Stimulated activated effector memory CD8-positive, alpha-beta T cell treated with anti-CD3 and anti-CD28 coated beads, Interleukin-12 subunit alpha, Interleukin-12 subunit beta, amount 100 ng/mL, for 72 hours (primary cell): Measurements from ENCODE around the gene TRAF4.
"Not testable (repeated sequence)": the region's sequence is repeated elsewhere in the genome, so short reads cannot be mapped to it uniquely, and the experiment has no call there.

ENCODE experiments used
- ATAC-seq: fragments of 150-1000 bp; cut with Tn5 transposase; 2 replicates; pipeline ENCODE4 v1.10.0; 2021
- DNase-seq, 2 donors: peaks; one replicate each; pipeline ENCODE4 v3.0.0; 2021 to 2022; ENCODE audit warnings: low spot score in 2 of 2
- H3K27ac Mint-ChIP-seq: one replicate; pipeline ENCODE4 v1.8.0; 2022; ENCODE audit warnings: mild to moderate bottlenecking, mixed read lengths
- H3K36me3 Mint-ChIP-seq: one replicate; pipeline ENCODE4 v1.8.0; 2022; ENCODE audit warnings: mild to moderate bottlenecking, mixed read lengths
- H3K4me1 Mint-ChIP-seq: one replicate; pipeline ENCODE4 v1.8.0; 2022; ENCODE audit warnings: mixed read lengths
- H3K4me3 Mint-ChIP-seq: one replicate; pipeline ENCODE4 v1.8.0; 2022; ENCODE audit warnings: mild to moderate bottlenecking, mixed read lengths
- H3K9me3 Mint-ChIP-seq: one replicate; pipeline ENCODE4 v1.8.0; 2022; ENCODE audit warnings: mixed read lengths

The TRAF4 gene

GRCh38 chr17:28710861-28711722 lies 32.7 kb upstream of the TRAF4 start:
- H3K27ac Mint-ChIP-seq: peak overlapping the region; percentile 94
- H3K4me3 Mint-ChIP-seq: peak overlapping the region; percentile 86
- ATAC-seq (peak; percentile 90), DNase-seq (peak; percentile 87 to 97)
- H3K4me1 Mint-ChIP-seq: peaks cover 15% of the 10 kb centered on the region
- no peaks in the 10 kb centered on the region for H3K36me3 Mint-ChIP-seq
- H3K9me3 Mint-ChIP-seq: no peaks in the 10 kb centered on the region

- H3K36me3 Mint-ChIP-seq: no peaks in the 10 kb centered on the region
- peak within 1 kb of the TSS; percentile 94 for H3K27ac Mint-ChIP-seq
- H3K4me1 Mint-ChIP-seq: peaks cover 15% of the 10 kb centered on the region
- no peaks in the 10 kb centered on the region for H3K9me3 Mint-ChIP-seq
- DNase-seq: no peak
- peak; percentile 66 for ATAC-seq
- H3K4me3 Mint-ChIP-seq: peak within 1 kb of the TSS; percentile 86
Observed at GRCh38 chr17:28711723-28712031, 32.1 kb upstream of the TRAF4 start, which contains the start of gene PROCA1. Gene PROCA1, minus strand, starts transcription at chr17:28711888. Its CDS starts 228 bp downstream, at chr17:28711660.

GRCh38 chr17:28712032-28712704 lies 31.6 kb upstream of the TRAF4 start:
- peak overlapping the region; percentile 94 for H3K27ac Mint-ChIP-seq
- peak; percentile 62 for ATAC-seq
- H3K9me3 Mint-ChIP-seq: no peaks in the 10 kb centered on the region
- H3K36me3 Mint-ChIP-seq: no peaks in the 10 kb centered on the region
- DNase-seq: peak; percentile 47 to 80
- H3K4me3 Mint-ChIP-seq: peak overlapping the region; percentile 86
- peaks cover 15% of the 10 kb centered on the region for H3K4me1 Mint-ChIP-seq

GRCh38 chr17:28712705-28713415 lies 31.0 kb upstream of the TRAF4 start:
- Mint-ChIP-seq H3K27ac (peak overlapping the region; percentile 94), H3K4me1 (peaks cover 16% of the 10 kb centered on the region), H3K9me3 (no peaks in the 10 kb centered on the region), H3K4me3 (peak overlapping the region; percentile 86), H3K36me3 (no peaks in the 10 kb centered on the region)
- DNase-seq (no peak), ATAC-seq (no peak)

GRCh38 chr17:28714281-28714680 lies 29.5 kb upstream of the TRAF4 start:
- DNase-seq (no peak), ATAC-seq (no peak)
- Mint-ChIP-seq H3K36me3 (peaks cover under 1% of the 10 kb centered on the region), H3K9me3 (no peaks in the 10 kb centered on the region), H3K27ac (no peak overlapping the region), H3K4me1 (peaks cover 28% of the 10 kb centered on the region), H3K4me3 (no peak overlapping the region)

GRCh38 chr17:28715217-28715616 lies 28.6 kb upstream of the TRAF4 start:
- Mint-ChIP-seq H3K9me3 (no peaks in the 10 kb centered on the region), H3K36me3 (peaks cover 10% of the 10 kb centered on the region), H3K27ac (no peak overlapping the region), H3K4me3 (no peak overlapping the region), H3K4me1 (peaks cover 36% of the 10 kb centered on the region)
- DNase-seq (no peak), ATAC-seq (no peak)

- Mint-ChIP-seq H3K36me3 (peaks cover 27% of the 10 kb centered on the region), H3K4me1 (peaks cover 35% of the 10 kb centered on the region), H3K9me3 (no peaks in the 10 kb centered on the region), H3K27ac (no peak overlapping the region), H3K4me3 (no peak overlapping the region)
- ATAC-seq: no peak
- DNase-seq: no peak
Observed at GRCh38 chr17:28716740-28717577, 26.9 kb upstream of the TRAF4 start.

GRCh38 chr17:28717578-28718332 lies 26.1 kb upstream of the TRAF4 start, which contains the start of gene RAB34:
Gene RAB34, minus strand, starts transcription at chr17:28717868. Its CDS starts 602 bp downstream, at chr17:28717266.
- DNase-seq (no peak), ATAC-seq (no peak)
- Mint-ChIP-seq H3K27ac (no peak within 1 kb of the TSS), H3K4me3 (peak within 1 kb of the TSS; percentile 99), H3K9me3 (no peaks in the 10 kb centered on the region), H3K4me1 (peaks cover 34% of the 10 kb centered on the region), H3K36me3 (peaks cover 35% of the 10 kb centered on the region)

GRCh38 chr17:28718333-28719020 lies 25.3 kb upstream of the TRAF4 start:
- ATAC-seq (no peak), DNase-seq (no peak)
- Mint-ChIP-seq H3K4me3 (peak overlapping the region; percentile 99), H3K36me3 (peaks cover 42% of the 10 kb centered on the region), H3K27ac (no peak overlapping the region), H3K9me3 (no peaks in the 10 kb centered on the region), H3K4me1 (peaks cover 40% of the 10 kb centered on the region)

GRCh38 chr17:28719021-28719433 lies 24.8 kb upstream of the TRAF4 start:
- Mint-ChIP-seq H3K27ac (peak overlapping the region; percentile 100), H3K36me3 (peaks cover 48% of the 10 kb centered on the region), H3K4me1 (peaks cover 45% of the 10 kb centered on the region), H3K9me3 (no peaks in the 10 kb centered on the region), H3K4me3 (peak overlapping the region; percentile 99)
- ATAC-seq: no peak
- no peak for DNase-seq

GRCh38 chr17:28720247-28720996 lies 23.4 kb upstream of the TRAF4 start:
- Mint-ChIP-seq H3K36me3 (peaks cover 62% of the 10 kb centered on the region), H3K9me3 (no peaks in the 10 kb centered on the region), H3K4me1 (peaks cover 59% of the 10 kb centered on the region), H3K27ac (peak overlapping the region; percentile 100), H3K4me3 (peak overlapping the region; percentile 99)
- ATAC-seq: no peak
- DNase-seq: peak in 1 of 2 donors; percentile 67

- not testable (repeated sequence) for DNase-seq, ATAC-seq, H3K9me3 Mint-ChIP-seq
- Mint-ChIP-seq H3K36me3 (peaks cover 67% of the 10 kb centered on the region), H3K4me3 (peak overlapping the region; percentile 99), H3K27ac (peak overlapping the region; percentile 100), H3K4me1 (peaks cover 63% of the 10 kb centered on the region)
Observed at GRCh38 chr17:28720997-28721329, 22.8 kb upstream of the TRAF4 start.
